ENCODE results near the gene DOK4.

- TF ChIP-seq CTCF (IDR thresholded peaks at IDR 0.05; ENCODE audit: extremely low read depth in 1 of 2, insufficient read depth in 1 of 2, low read depth in 1 of 2, low read length in 2 of 2) (no peak), FOS (IDR thresholded peaks at IDR 0.05; ENCODE audit: borderline replicate concordance, insufficient read depth, low read length) (no peak)
Measured at GRCh38 chr16:57469046-57469445, 17.2 kb downstream of the DOK4 start.

Measured in endothelial cell of umbilical vein (primary cell).